Activated CD4-positive, alpha-beta memory T cell treated with anti-CD3 and anti-CD28 coated beads for 36 hours (primary cell): ENCODE results near the gene AHNAK2. TPM values are rescaled to one million over a fixed set of nuclear protein-coding genes. Genes with fewer than 3 reads are reported as not detected.

Source experiments
- CTCF ChIA-PET: fragments of 350-600 bp; sonication (Branson Sonifier 250); formaldehyde crosslinking; loops from one replicate; lab custom pipeline; 2021; ENCODE audit warnings: antibody characterized with exemption, inconsistent platforms; lab: Charles Lee
- POLR2A ChIA-PET: fragments of 350-600 bp; sonication (Branson Sonifier 250); formaldehyde crosslinking; loops from one replicate; lab custom pipeline; 2021; ENCODE audit warnings: antibody characterized with exemption; lab: Charles Lee
- DNase-seq: peaks from one replicate; pipeline ENCODE4 v3.0.0-alpha.2; 2020
- H3K27ac Mint-ChIP-seq: one replicate; pipeline ENCODE4 v1.8.0; 2021; ENCODE audit warnings: mixed read lengths
- H3K27me3 Mint-ChIP-seq: one replicate; pipeline ENCODE4 v1.8.0; 2021; ENCODE audit warnings: mixed read lengths
- H3K36me3 Mint-ChIP-seq: one replicate; pipeline ENCODE4 v1.8.0; 2021; ENCODE audit warnings: mixed read lengths
- H3K4me1 Mint-ChIP-seq: one replicate; pipeline ENCODE4 v1.8.0; 2021; ENCODE audit warnings: low read depth, mixed read lengths
- H3K4me3 Mint-ChIP-seq: one replicate; pipeline ENCODE4 v1.8.0; 2021; ENCODE audit warnings: mild to moderate bottlenecking, mixed read lengths
- H3K9me3 Mint-ChIP-seq: one replicate; pipeline ENCODE4 v1.8.0; 2021; ENCODE audit warnings: mixed read lengths
- intact Hi-C: fragments of 100-400 bp; cut with micrococcal nuclease; formaldehyde crosslinking; loops from one replicate; pipeline ENCODE4 v1.15.1; 2023
- total RNA-seq, 2 experiments: library from RNA; stranded (reverse); gene quantifications; one replicate each; pipeline ENCODE4 v1.2.3, GENCODE V29; 2021

Gene AHNAK2
- total RNA-seq, 2 experiments from 2014 or later, result 0.02 to 0.05 TPM

GRCh38 chr14:104968541-104969401, 9.4 kb downstream of the AHNAK2 start:
- ChIA-PET CTCF (interaction anchor here (2.1 kb wide), 1 partner anchor 77 kb away, joined by 7 read pairs; no protein-coding TSS in a partner anchor), POLR2A (no interaction called here)
- Mint-ChIP-seq H3K27ac (no peak overlapping the region), H3K4me1 (no peaks in the 10 kb centered on the region), H3K4me3 (no peak overlapping the region), H3K9me3 (no peaks in the 10 kb centered on the region), H3K36me3 (no peaks in the 10 kb centered on the region), H3K27me3 (peaks cover 7% of the 10 kb centered on the region)
- DNase-seq, result no peak
- intact Hi-C loops, result no loop called here

GRCh38 chr14:104968153-104968527, 10.0 kb downstream of the AHNAK2 start:
- Mint-ChIP-seq H3K27me3 (peaks cover 7% of the 10 kb centered on the region), H3K4me3 (no peak overlapping the region), H3K36me3 (no peaks in the 10 kb centered on the region), H3K4me1 (no peaks in the 10 kb centered on the region), H3K27ac (no peak overlapping the region), H3K9me3 (no peaks in the 10 kb centered on the region)
- POLR2A ChIA-PET, result no interaction called here
- intact Hi-C loops, result no loop called here
- CTCF ChIA-PET, result no interaction called here
- DNase-seq, result no peak

GRCh38 chr14:104967386-104968152, 10.6 kb downstream of the AHNAK2 start:
- Mint-ChIP-seq H3K4me3 (no peak overlapping the region), H3K9me3 (no peaks in the 10 kb centered on the region), H3K27me3 (peaks cover 7% of the 10 kb centered on the region), H3K27ac (no peak overlapping the region), H3K36me3 (no peaks in the 10 kb centered on the region), H3K4me1 (no peaks in the 10 kb centered on the region)
- ChIA-PET CTCF (no interaction called here), POLR2A (interaction anchor here (0.9 kb wide), 1 partner anchor 79 kb away, joined by 3 read pairs; no protein-coding TSS in a partner anchor)
- intact Hi-C loops, result no loop called here
- no peak for DNase-seq

- no peak for DNase-seq
- no peaks in the 10 kb centered on the region for H3K4me1 Mint-ChIP-seq
- no peak overlapping the region for H3K27ac Mint-ChIP-seq
- ChIA-PET CTCF (no interaction called here), POLR2A (interaction anchor here (0.9 kb wide), 1 partner anchor 79 kb away, joined by 3 read pairs; no protein-coding TSS in a partner anchor)
- intact Hi-C loops, result no loop called here
- H3K9me3 Mint-ChIP-seq, result no peaks in the 10 kb centered on the region
- H3K36me3 Mint-ChIP-seq, result no peaks in the 10 kb centered on the region
- H3K4me3 Mint-ChIP-seq, result no peak overlapping the region
- H3K27me3 Mint-ChIP-seq, result peaks cover 7% of the 10 kb centered on the region
Measured at GRCh38 chr14:104966981-104967385, 11.2 kb downstream of the AHNAK2 start.

- Mint-ChIP-seq H3K27ac (no peak overlapping the region), H3K36me3 (no peaks in the 10 kb centered on the region), H3K9me3 (no peaks in the 10 kb centered on the region), H3K4me1 (no peaks in the 10 kb centered on the region), H3K27me3 (peaks cover 7% of the 10 kb centered on the region), H3K4me3 (no peak overlapping the region)
- ChIA-PET POLR2A (no interaction called here), CTCF (no interaction called here)
- DNase-seq, result no peak
- intact Hi-C loops, result no loop called here
Measured at GRCh38 chr14:104966261-104966865, 11.8 kb downstream of the AHNAK2 start.

- H3K27me3 Mint-ChIP-seq, result peaks cover 7% of the 10 kb centered on the region
- CTCF ChIA-PET, result no interaction called here
- no peak for DNase-seq
- no peak overlapping the region for H3K27ac Mint-ChIP-seq
- H3K9me3 Mint-ChIP-seq, result no peaks in the 10 kb centered on the region
- H3K4me1 Mint-ChIP-seq, result no peaks in the 10 kb centered on the region
- H3K36me3 Mint-ChIP-seq, result no peaks in the 10 kb centered on the region
- no peak overlapping the region for H3K4me3 Mint-ChIP-seq
- POLR2A ChIA-PET, result no interaction called here
- intact Hi-C loops, result no loop called here
Measured at GRCh38 chr14:104965561-104966231, 12.5 kb downstream of the AHNAK2 start.

- no peak for DNase-seq
Measured at GRCh38 chr14:104964546-104964945, 13.6 kb downstream of the AHNAK2 start.

GRCh38 chr14:104957146-104958113, 20.7 kb downstream of the AHNAK2 start:
- Mint-ChIP-seq H3K27ac (no peak overlapping the region), H3K9me3 (no peaks in the 10 kb centered on the region), H3K27me3 (peaks cover 17% of the 10 kb centered on the region), H3K36me3 (no peaks in the 10 kb centered on the region), H3K4me3 (no peak overlapping the region), H3K4me1 (no peaks in the 10 kb centered on the region)
- ChIA-PET CTCF (no interaction called here), POLR2A (no interaction called here)
- intact Hi-C loops, result no loop called here
- no peak for DNase-seq

More at GRCh38 chr14:104964546-104964945, 13.6 kb downstream of the AHNAK2 start:
- ChIA-PET POLR2A (no interaction called here), CTCF (interaction anchor here (1.8 to 1.9 kb wide), 2 partner anchors 11 to 82 kb away, joined by 6 read pairs; no protein-coding TSS in a partner anchor)
- H3K36me3 Mint-ChIP-seq, result no peaks in the 10 kb centered on the region
- intact Hi-C loops, result no loop called here
- no peaks in the 10 kb centered on the region for H3K9me3 Mint-ChIP-seq
- H3K4me1 Mint-ChIP-seq, result no peaks in the 10 kb centered on the region
- H3K4me3 Mint-ChIP-seq, result no peak overlapping the region
- peaks cover 7% of the 10 kb centered on the region for H3K27me3 Mint-ChIP-seq
- no peak overlapping the region for H3K27ac Mint-ChIP-seq

- ChIA-PET POLR2A (no interaction called here), CTCF (no interaction called here)
- Mint-ChIP-seq H3K27me3 (peaks cover 17% of the 10 kb centered on the region), H3K4me1 (no peaks in the 10 kb centered on the region), H3K9me3 (no peaks in the 10 kb centered on the region), H3K4me3 (no peak overlapping the region), H3K27ac (no peak overlapping the region), H3K36me3 (no peaks in the 10 kb centered on the region)
- intact Hi-C loops, result no loop called here
- DNase-seq, result no peak
Measured at GRCh38 chr14:104956290-104956890, 21.8 kb downstream of the AHNAK2 start.

- Mint-ChIP-seq H3K27me3 (peaks cover 17% of the 10 kb centered on the region), H3K4me3 (no peak overlapping the region), H3K27ac (no peak overlapping the region), H3K4me1 (no peaks in the 10 kb centered on the region), H3K36me3 (no peaks in the 10 kb centered on the region), H3K9me3 (no peaks in the 10 kb centered on the region)
- ChIA-PET POLR2A (no interaction called here), CTCF (no interaction called here)
- intact Hi-C loops, result no loop called here
- no peak for DNase-seq
Measured at GRCh38 chr14:104955396-104955770, 22.8 kb downstream of the AHNAK2 start.
